ENCODE results near the gene SNPH.

The SNPH gene

GRCh38 chr20:1307571-1307971 lies 41.5 kb downstream of the SNPH start:
- no peak for DNase-seq

DNA sequence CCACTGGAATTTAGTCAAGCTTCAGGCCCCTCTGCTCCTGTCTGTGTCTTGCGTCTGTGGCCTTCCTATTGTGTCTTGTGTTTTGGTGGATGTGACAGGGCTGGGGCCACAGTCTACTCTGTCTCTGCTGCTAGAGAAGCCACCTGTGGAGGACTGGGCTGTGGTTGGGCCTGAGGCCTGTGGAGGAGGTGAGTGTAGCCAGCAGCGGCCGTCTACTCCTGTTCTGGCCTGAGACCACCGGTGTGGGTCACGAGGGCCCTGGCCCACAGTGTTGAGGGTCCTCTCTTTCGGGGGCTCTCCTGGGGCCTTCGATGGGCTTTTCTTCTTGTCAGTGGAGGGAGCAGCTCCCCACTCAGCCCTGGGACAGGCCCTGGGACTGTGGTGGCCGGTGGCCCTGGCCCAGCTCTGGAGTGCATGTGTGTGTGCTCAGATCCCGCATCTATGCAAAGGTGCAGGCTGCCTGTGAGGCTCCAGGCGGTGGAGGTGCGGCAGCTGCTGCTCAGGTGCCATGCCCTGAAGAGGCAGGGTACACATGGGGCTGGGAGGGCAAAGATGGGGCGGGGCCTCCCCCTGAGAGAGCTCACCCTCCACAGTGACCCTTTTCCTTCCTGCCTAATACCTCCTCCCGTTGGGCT lies 42.1 kb downstream of the SNPH start:
- no peak for DNase-seq

GRCh38 chr20:1308702-1309095 lies 42.6 kb downstream of the SNPH start:
- DNase-seq = no peak

- DNase-seq = no peak
Observed at GRCh38 chr20:1309439-1309847, 43.3 kb downstream of the SNPH start.

DNA sequence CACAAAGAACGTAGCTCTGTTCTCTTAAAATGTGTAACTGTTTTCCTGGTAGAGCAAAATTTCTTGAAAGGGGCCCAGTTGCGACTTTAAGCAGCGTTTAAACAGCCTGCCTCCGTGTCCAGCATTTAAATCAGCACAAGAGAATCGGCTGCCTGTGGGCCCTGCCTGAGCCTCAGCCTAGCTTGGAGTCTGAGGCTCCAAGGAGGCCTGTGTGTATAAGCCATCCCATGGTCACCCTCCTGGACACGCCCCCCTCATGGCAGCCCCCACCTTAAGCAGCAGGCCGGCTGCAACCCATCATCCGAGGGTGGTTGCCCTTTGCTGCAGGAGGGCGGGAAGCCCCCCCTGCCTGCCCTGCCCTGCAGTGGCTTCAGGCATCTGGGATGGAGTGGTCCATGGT lies 44.0 kb downstream of the SNPH start:
- no peak for DNase-seq

- DNase-seq = no peak
Observed at GRCh38 chr20:1310506-1311190, 44.6 kb downstream of the SNPH start.

DNA sequence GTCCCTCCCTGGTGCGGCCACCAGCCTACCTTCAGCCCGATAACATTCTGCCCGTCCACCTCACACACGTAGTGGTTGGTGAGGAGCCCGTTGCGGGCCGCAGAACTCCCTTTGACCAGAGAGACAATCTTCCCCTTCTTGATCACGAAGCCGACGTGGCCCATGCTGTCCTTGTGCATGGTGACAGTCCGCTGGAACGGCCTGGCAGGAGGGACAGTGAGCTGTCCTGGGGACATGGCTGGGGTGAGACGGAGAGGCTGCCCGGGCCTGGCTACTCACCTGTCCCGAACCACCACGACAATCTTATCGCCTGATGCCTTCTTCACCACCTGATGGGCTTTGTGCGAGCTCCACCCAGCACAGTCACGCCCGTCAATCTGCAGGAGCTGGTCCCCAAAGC lies 46.2 kb downstream of the SNPH start:
- DNase-seq = no peak

DNA sequence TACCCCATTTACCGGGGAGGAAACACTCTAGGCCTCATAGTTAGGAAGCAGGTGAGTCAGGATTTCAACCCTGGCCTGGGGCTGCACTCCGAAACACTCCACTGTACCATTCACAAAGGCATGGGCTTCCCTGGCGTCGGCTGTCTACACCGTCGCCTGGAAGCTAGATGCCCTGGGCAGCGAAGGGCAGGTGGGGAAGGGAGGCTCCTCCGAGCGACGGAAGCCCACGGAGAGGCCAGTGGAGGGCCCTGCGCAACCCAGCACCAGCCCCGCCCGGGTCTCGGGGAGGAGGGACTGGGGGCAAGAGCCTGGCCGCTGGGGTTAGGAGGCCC lies 46.8 kb downstream of the SNPH start:
- DNase-seq = no peak

GRCh38 chr20:1313236-1313964 lies 47.3 kb downstream of the SNPH start:
- DNase-seq = peak; percentile 69

DNA sequence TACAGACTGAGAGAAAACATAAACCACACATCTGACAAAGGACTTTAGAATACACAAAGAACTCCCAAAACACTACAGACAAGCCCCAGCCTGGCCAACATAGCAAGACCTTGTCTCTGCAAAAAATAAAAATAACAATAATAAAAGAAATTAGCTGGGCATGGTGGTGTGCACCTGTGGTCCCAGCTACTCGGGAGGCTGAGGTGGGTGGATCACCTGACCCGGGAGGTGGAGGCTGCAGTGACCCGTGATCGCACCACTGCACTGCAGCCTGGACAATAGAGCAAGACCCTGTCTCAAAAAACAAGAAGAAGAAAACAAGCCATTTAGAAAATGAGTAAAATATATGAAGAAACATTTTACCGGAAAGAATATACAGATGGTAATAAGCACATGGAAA lies 49.7 kb downstream of the SNPH start:
- no peak for DNase-seq

DNA sequence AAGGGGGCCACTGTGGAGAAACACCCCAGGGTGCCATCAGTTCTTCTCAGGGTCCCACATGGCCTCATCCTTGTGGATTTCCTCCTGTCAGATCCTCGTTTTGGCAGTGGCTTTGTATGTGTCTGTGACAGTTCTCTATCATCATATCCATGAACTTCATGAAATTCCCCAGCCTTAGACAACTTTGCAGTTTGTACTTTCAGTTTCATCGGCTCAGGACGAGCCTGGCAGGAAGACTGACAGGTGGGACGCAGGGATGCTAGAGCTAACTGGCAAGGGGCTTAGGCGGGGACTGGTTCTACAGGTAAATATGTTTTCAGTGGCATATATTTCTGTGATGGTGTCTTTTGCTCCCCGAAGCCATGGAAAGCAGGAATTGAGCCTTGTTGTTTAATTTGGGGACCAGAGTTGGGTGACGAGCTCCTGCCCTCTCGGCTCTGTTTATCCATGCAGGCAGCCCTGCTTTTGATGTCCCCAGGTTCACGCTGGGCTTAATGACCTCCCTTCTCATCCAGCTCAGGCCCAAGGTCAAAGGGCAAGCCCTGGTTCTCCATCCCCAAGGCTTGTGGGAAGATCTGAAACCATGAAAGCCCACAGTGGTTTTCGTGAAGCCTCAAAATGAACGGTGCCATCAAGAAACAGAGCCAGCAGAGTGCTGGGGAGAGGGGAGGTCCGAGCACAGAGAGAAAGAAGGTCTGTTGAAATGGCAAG lies 51.6 kb downstream of the SNPH start:
- DNase-seq = no peak

GRCh38 chr20:1319051-1319450 lies 53.0 kb downstream of the SNPH start:
- peak; percentile 35 for DNase-seq

GRCh38 chr20:1319462-1319861 lies 53.4 kb downstream of the SNPH start:
- no peak for DNase-seq

GRCh38 chr20:1320016-1320415 lies 53.9 kb downstream of the SNPH start:
- no peak for DNase-seq

DNA sequence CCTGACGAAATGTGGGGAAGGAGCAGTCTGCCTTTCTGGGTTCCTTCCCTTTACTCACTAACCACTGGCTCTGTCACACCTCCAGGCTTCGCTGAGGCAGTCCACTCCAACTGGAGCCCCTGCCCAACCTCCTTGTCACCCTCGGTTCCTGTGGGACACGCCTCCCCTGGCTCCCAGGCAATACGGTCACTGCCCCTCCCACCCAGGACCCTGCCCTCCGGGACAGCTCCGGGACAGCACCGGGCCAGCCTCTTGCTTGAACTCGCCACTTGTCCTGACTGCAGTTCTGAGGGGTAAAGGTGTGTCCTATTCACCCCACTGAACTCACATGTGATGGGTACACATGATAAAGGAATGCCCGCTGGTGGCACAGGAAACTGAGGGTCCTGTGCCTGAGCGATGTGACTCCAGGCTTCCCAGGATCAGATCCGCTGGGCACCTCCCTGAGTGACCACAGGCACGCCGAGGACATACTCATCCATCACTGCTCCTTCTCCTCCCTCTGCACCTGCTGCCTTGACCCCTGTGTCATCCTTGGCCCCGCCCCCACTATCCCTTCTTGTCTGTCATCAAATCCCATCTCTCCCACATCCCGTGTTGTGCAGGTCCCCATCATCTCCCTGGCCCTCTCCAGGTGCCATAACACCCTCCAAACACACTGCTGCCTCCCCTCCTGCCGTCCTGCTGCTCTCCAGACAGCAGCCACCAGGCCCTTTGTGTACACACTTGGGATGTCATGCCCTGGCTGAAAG lies 55.0 kb downstream of the SNPH start:
- no peak for DNase-seq

DNA sequence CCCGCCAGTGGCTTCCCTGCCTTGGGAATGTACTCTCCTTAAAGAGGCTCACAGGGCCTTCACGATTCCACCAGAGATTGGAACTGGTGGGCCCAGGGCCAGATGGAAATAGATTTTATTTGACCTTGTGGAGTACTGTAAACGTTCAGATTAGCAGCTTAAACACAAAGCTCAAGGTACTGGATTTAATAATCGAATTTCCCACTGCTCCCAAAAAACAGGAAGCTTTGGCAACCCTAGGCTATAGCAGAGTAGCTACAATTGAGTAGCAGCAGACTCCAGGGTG lies 55.5 kb downstream of the SNPH start:
- no peak for DNase-seq

- peak; percentile 99 for DNase-seq
Observed at GRCh38 chr20:1322511-1323245, 56.6 kb downstream of the SNPH start.

- peak; percentile 18 for DNase-seq
Observed at GRCh38 chr20:1323256-1323655, 57.2 kb downstream of the SNPH start.

DNA sequence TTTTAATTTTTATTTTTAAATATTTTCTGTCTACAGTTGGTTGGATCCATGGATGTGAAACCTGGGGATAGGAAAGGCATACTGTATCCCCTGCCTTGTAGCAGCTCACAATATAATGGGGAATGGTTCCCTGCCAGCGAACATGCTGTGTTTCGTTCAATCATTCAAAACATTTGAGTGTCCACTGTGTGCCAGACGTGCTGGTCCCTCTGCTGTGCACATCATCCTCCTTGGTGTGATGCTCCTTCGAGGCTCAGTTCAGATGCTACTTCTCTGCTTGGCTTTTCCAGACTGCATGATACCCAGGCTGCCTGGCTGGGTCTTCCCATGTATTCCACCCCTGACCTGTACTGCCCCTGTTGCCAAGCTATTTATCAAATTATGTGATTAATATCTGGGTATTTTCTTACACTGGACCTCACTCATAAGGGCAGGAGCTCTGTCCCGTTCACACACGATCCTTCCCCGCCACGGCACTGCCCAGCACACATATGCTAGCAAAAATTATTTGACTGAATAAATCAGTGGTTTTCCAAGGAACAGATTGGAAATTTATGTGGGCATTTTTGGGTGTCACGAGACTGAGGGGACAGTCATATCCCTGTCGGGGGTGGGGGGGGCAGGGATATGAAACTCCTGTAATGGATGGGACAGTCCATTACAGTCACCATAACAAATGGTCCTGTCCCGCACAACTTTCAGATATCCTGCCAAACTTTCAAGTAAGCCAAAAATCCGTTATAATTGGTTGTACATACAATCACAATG lies 57.9 kb downstream of the SNPH start:
- no peak for DNase-seq

DNA sequence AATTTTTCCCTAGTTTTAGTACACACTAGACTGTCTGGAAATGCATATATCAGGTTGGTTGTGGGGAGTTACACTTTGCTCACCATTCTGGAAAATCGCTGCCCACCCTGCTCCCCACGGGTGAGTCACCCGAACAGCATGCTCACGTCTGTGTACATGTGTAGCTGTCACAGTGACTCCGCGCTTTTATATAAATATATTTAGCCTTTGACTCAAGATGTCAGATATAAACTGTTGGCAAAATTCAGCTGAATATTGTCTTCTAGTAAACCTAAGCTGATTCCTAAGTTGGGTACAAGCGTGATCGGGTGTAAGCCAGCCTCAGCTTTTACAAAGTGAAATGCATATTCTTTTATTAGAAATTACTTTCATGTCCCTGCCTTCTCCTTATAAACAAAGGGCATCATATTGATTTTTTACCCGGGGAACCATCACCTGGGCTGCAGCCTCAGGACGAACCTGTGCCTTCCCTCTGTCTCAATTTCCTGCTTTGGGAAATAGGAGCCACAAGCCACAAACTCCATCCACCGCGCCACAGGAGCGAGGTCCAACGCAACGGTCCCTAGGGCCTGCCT lies 58.6 kb downstream of the SNPH start:
- DNase-seq = peak; percentile 67

Measured in HCEC 1CT (cell line).